Prostate gland (tissue), 2 donors: ENCODE measurements around the gene EIF2AK2.

Experiments used
- CTCF ChIP-seq, 4 experiments: fragments of 200-600 bp in 2 of 4; fragments of 450-650 bp in 2 of 4; sonication (generic) in 2 of 4; IDR thresholded peaks; 1 replicate in 3 of 4; 2 replicates in 1 of 4; pipeline ENCODE4 v1.5.1; 2016 to 2019; ENCODE audit warnings: antibody characterized with exemption in 4 of 4, mild to moderate bottlenecking in 2 of 4, moderate library complexity in 2 of 4
- POLR2A ChIP-seq: fragments of 450-650 bp; IDR thresholded peaks from one replicate; pipeline ENCODE4 v1.6.1; 2016; ENCODE audit warnings: antibody characterized with exemption, mild to moderate bottlenecking
- POLR2AphosphoS5 ChIP-seq: sonication (generic); formaldehyde crosslinking; IDR thresholded peaks from one replicate; pipeline ENCODE4 v1.6.1; 2017; ENCODE audit warnings: antibody characterized with exemption

- TF ChIP-seq CTCF (IDR thresholded peaks at IDR 0.05) (no peak), POLR2AphosphoS5 (no peak), POLR2A (no peak)
These were observed 96.9 kb downstream of the EIF2AK2 start for GRCh38 chr2:37059841-37060240.
